Non-pigmented ciliary epithelial cell (primary cell): Measurements from ENCODE around the gene BTBD9.
"Not testable (repeated sequence)": the region's sequence is repeated elsewhere in the genome, so short reads cannot be mapped to it uniquely, and the experiment has no call there.

ENCODE experiments used
- DNase-seq: peaks from one replicate; pipeline ENCODE4 v3.0.0-alpha.2; 2010; ENCODE audit warnings: low read depth

BTBD9 gene

GRCh38 chr6:38387461-38387860, 252.3 kb downstream of the BTBD9 start:
- no peak for DNase-seq

GRCh38 chr6:38378801-38379200, 260.9 kb downstream of the BTBD9 start:
- DNase-seq = no peak

- DNase-seq = no peak
These were observed 263.8 kb downstream of the BTBD9 start for GRCh38 chr6:38375937-38376336.

GRCh38 chr6:38375341-38375740, 264.4 kb downstream of the BTBD9 start:
- DNase-seq = no peak

- no peak for DNase-seq
These were observed 267.8 kb downstream of the BTBD9 start for GRCh38 chr6:38371881-38372280.

GRCh38 chr6:38370653-38371601, 268.8 kb downstream of the BTBD9 start:
- no peak for DNase-seq

GRCh38 chr6:38367231-38367630, 272.5 kb downstream of the BTBD9 start:
- DNase-seq = no peak

GRCh38 chr6:38366234-38366633, 273.5 kb downstream of the BTBD9 start:
- no peak for DNase-seq

DNA sequence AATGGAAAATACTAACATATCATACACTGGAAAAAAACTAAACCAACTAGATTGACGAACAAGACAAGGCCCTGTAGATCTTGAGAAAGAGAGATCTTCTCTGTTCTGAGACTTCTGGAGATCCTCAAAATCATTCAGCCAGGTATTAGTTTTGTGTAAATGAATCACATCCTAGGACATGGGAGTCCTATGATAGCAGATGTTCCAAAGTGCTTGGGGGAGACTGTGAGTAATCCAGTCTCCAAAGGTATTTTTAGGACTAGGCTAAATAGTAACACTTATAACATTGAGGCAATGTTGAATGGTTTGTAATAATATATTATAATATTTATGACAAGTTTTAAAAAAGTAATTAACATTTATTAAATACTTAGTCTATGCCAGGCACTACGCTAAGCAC, 275.0 kb downstream of the BTBD9 start:
- DNase-seq = no peak

DNA sequence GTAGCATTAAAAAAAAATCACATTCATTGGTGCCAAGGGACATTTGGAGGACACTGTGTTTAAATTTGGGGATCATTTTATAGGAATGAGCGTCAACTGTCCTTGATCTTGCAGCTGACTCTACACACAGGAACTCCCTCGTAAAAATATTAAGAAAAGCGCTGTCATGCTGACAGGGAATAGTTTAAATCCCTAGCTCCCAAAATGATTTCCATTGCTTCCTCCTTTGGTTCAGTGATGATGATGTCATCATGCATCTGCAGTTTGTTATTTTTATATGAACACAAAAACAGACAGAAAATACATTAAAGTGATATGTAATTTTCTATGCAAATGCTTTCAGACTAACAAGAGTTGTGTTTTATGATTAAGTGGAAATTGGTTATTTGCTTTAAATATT, 275.6 kb downstream of the BTBD9 start:
- DNase-seq = no peak

DNA sequence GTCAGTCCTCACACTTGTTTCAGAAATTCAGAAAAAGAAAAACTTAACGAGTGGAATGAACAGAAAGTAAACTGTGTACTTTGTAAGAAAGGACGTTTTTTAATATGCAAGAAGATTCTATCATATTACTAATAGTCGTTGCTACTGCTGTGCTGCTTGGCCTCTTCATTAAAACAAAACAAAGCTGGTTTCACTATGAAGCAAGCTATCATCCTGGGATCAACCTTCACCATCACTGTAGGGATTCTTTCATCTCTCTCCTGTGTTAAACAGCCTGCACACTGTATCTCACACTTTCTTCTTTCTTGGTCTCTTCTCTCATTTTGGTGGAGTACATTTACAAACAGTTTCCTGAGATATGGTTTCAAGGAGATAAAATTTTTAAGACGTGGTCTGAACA, 284.2 kb downstream of the BTBD9 start:
- DNase-seq = no peak

DNA sequence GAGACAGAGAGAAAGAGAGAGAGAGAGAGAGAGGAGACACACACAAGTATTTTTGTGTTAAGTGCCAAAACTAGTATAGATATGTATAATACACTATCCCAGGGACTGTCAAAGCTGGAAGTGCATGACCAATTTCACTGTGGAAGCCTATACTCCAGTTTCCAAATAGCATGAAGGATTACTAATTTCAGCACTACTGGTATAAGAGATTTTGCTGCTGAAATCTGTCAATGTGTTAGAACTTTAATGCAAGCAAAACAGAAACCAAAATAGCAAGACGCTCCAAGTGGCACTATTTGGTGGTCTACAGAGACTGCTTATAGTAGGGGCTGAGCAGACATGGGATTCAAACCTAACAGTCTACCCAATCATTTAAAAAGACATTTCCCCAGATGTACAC, 284.8 kb downstream of the BTBD9 start:
- no peak for DNase-seq

- DNase-seq = no peak
These were observed 285.7 kb downstream of the BTBD9 start for GRCh38 chr6:38354037-38354381.

DNA sequence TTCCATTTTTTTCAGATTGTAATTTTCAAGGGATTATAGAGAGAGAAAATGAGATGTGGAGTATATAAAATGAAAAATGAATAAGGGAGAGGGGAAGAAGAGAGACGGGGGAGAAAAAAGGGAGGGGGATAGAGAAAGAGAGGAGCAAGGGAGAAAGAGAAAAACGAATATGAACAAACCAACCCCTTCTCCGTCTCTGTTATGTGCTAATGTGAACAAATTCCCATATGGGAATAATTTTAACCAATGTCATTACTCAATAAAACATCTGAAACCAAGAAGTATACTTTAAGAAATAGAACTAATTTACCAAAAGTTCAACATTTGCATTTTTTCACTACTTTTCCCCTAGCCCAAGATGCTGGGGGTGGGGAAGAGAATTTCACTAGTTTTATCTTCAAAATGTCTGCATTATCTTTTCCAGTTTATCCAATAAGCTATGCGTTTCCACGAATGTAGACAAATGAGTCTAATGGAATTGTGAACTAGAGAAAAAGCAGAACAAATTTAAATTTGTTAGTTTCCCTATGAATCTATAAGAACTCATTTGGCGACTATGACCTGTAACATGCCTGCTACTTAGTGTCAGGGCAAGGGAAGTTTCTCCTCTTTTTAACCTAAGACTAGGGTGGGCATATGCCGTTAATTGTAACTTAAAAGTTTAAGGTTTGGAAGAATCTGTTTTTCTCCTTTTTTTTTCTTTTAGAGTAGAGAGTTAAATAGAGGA, 286.3 kb downstream of the BTBD9 start:
- DNase-seq = no peak

DNA sequence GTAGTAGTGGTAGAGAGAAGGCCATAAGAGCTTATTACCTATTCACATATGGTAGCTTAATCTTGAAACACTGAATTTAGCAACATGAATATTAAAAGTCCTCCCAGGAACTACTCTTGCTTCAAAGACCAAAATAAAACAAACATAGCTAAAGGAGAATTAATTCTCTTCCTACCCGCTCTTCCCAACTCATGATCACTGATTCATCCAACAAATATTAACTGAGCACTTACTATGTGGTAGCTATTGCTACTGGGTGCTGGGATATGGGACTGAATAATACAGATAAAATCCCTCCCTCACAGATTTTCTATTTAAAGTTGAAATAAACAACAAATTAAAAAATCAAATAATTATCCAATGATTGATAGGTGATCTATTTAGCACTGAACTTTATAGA, 287.1 kb downstream of the BTBD9 start:
- no peak for DNase-seq

DNA sequence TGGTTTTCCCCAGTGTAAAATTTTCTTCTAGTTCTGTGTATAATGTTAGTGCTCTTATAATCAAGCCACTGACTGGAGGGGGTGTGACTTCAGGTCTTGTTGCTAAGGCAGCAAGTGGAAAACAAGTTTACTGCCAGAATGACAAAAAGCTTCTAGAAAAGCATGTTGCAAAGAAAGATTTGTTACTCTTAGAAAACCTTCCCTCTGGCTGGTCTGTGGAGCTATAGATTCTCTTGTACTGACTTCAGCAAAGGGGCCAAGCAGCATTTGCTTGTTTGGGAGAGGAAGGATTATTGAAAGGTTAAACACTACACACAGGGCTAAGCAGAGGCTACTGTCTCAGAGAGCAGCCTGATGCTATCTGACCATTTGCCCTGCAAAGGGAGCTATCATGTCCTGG, 288.8 kb downstream of the BTBD9 start:
- no peak for DNase-seq

- DNase-seq = no peak
These were observed 289.5 kb downstream of the BTBD9 start for GRCh38 chr6:38350220-38350619.

- peak; percentile 72 for DNase-seq
These were observed 289.9 kb downstream of the BTBD9 start for GRCh38 chr6:38349795-38350194.

GRCh38 chr6:38349221-38349620, 290.5 kb downstream of the BTBD9 start:
- no peak for DNase-seq

DNA sequence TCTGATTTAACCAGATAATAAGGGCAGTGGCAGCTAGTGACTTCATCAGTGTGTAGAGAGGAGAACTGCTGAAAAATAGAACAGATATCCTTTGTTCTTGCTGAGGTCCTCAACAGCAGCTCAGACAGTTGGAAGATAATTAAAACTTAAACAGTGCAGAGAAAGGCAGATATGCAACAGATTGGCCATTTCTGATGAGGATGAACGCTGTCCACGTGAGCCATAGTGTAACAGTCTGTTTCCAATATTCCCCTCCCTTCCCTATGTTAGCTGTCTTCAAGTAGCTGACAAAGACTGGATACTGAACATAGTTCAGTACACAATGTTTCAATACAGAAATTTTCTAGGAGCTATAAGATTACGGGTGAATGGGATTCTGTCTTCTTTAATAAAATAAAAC, 291.4 kb downstream of the BTBD9 start:
- DNase-seq = no peak

GRCh38 chr6:38347829-38348228, 291.9 kb downstream of the BTBD9 start:
- not testable (repeated sequence) for DNase-seq

DNA sequence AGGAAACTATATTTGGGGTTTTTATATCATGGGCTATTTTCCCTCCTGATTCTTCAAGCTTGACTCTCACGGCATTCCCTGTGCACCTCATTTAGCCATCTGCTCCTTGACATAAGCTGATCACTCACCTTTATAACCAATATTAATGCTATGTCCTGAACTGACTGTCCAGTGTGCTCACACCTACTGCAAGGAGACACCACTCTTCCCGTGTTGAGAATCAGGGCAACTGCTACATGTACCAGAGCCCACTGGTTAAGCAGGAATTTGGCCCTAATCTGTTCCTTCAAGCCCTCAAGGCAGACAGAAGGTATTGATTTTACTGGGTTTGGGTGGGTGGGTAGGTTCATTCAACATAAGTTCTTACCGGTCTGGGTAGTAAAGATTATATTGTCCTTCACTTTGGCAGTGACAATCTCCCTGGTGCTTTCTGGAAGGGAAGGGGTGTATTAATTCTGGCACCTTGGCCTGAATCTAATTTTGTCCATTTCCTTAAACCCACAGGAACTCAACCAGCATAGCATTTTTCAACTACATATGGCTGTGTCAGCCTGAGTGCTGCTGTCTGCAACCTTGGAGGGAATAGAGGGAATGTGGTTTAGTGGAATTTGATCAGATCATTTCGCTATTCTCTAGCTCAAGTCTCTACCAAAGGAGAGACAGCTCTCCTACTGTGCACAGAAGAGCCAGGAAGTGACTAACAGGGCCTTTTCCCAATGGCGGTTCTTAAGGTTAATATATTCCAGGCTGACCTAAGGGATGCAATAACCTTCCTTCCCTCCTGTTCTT, 293.2 kb downstream of the BTBD9 start:
- DNase-seq = peak; percentile 81

GRCh38 chr6:38345586-38345985, 294.1 kb downstream of the BTBD9 start:
- DNase-seq = no peak
